Measurements from ENCODE around the gene RSBN1.

Gene RSBN1

DNA sequence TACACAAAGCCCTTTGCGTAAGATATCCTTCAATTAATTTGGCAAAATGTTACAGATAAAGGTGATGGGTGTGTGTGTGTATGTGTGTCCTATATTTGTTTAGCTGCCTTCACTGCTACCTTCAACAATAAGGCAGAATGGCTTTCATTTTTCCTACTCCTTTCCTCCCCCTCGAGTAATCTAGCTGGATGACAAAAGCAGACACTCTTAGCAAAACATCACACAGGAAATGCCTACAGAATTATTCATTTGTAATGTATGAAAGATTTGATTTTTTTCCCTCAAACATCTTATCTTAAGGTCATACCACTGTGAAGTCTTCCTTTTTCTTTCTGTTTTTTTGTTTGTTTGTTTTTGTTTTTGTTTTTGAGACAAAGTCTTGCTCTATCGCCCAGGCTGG, 48.6 kb upstream of the RSBN1 start (continued):
- TF ChIP-seq, protein P1, sequence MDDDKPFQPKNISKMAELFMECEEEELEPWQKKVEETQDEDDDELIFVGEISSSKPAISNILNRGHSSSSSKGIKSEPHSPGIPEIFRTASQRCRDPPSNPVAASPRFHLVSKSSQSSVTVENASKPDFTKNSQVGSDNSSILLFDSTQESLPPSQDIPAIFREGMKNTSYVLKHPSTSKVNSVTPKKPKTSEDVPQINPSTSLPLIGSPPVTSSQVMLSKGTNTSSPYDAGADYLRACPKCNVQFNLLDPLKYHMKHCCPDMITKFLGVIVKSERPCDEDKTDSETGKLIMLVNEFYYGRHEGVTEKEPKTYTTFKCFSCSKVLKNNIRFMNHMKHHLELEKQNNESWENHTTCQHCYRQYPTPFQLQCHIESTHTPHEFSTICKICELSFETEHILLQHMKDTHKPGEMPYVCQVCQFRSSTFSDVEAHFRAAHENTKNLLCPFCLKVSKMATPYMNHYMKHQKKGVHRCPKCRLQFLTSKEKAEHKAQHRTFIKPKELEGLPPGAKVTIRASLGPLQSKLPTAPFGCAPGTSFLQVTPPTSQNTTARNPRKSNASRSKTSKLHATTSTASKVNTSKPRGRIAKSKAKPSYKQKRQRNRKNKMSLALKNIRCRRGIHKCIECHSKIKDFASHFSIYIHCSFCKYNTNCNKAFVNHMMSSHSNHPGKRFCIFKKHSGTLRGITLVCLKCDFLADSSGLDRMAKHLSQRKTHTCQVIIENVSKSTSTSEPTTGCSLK (tag by site-specific recombination; IDR thresholded peaks at IDR 0.05), result no peak

GRCh38 chr1:113859478-113860175, 47.4 kb upstream of the RSBN1 start:
- no peak overlapping the region for H3K4me3 ChIP-seq (ENCODE audit: low read depth, low read length)
- ChIA-PET POLR2A (interaction anchor here (0.6 to 0.7 kb wide), 4 partner anchors 35 to 695 kb away, joined by 3 to 4 read pairs (median 4); no protein-coding TSS in a partner anchor), CTCF (interaction anchor here (0.6 to 1.4 kb wide), 4 partner anchors 10 to 118 kb away, joined by 3 to 4 read pairs (median 3); no protein-coding TSS in a partner anchor)
- H3K36me3 ChIP-seq (ENCODE audit: control insufficient read depth in 2 of 2, insufficient read depth in 1 of 2, low read length in 2 of 2), result no peaks in the 10 kb centered on the region
- no peak overlapping the region for H3K27ac ChIP-seq (ENCODE audit: extremely low read depth, low read depth, low read length)
- no peaks in the 10 kb centered on the region for H3K4me1 ChIP-seq (ENCODE audit: control insufficient read depth, insufficient read depth, low read length)
- no peaks in the 10 kb centered on the region for H3K9me3 ChIP-seq (ENCODE audit: control insufficient read depth, insufficient read depth, low read depth, low read length)
- TF ChIP-seq ZNF214 (tag by site-specific recombination; IDR thresholded peaks at IDR 0.05; ENCODE audit: borderline replicate concordance), result no peak
- TF ChIP-seq PRDM1 (tag by site-specific recombination; IDR thresholded peaks at IDR 0.05), result peak; percentile 50; the same call in 1 of the 2 replicates
- TF ChIP-seq ZNF121 (tag by site-specific recombination; IDR thresholded peaks at IDR 0.05), result no peak
- no peak for TF ChIP-seq ZNF292 (tag by site-specific recombination; IDR thresholded peaks at IDR 0.05; ENCODE audit: borderline replicate concordance, low read depth)
- TF ChIP-seq KLF7 (tag by site-specific recombination; IDR thresholded peaks at IDR 0.05; ENCODE audit: borderline replicate concordance), result no peak
- TF ChIP-seq ZNF324 (tag by site-specific recombination; IDR thresholded peaks at IDR 0.05), result no peak

DNA sequence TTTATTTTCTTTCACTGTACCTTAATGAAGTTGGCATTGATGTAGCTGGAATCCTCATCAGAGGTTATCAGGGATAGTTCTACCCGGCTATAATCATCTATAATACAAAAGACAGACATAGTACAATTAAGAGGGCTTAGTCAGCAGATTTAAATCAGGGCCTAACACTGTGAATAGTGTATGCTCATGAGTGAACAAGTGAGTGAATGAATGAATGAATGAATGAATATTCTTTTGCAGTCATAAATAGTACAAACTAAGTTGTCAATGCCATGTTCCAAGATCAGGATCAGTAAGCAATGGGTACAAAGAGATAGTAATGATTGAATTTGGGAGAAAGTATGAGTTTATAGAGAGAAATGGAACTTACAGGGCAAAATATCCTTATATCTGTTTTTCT, 46.7 kb upstream of the RSBN1 start:
- H3K4me3 ChIP-seq (ENCODE audit: low read depth, low read length), result no peak overlapping the region
- CTCF ChIA-PET, result interaction anchor here (1.4 kb wide), 1 partner anchor 11 kb away, joined by 4 read pairs; no protein-coding TSS in a partner anchor
- H3K9me3 ChIP-seq (ENCODE audit: control insufficient read depth, insufficient read depth, low read depth, low read length), result no peaks in the 10 kb centered on the region
- H3K27ac ChIP-seq (ENCODE audit: extremely low read depth, low read depth, low read length), result no peak overlapping the region
- POLR2A ChIA-PET, result interaction anchor here (0.7 kb wide), 1 partner anchor 36 kb away, joined by 4 read pairs; no protein-coding TSS in a partner anchor
- no peaks in the 10 kb centered on the region for H3K36me3 ChIP-seq (ENCODE audit: control insufficient read depth in 2 of 2, insufficient read depth in 1 of 2, low read length in 2 of 2)
- H3K4me1 ChIP-seq (ENCODE audit: control insufficient read depth, insufficient read depth, low read length), result no peaks in the 10 kb centered on the region
- TF ChIP-seq ZFP3 (tag by site-specific recombination; IDR thresholded peaks at IDR 0.05; ENCODE audit: low read depth), result no peak
- no peak for TF ChIP-seq HOXC10 (CRISPR knock-in tag; IDR thresholded peaks at IDR 0.05)
- no peak for TF ChIP-seq ZNF140 (tag by site-specific recombination; IDR thresholded peaks at IDR 0.05)
- 0 out of 2 replicates have a peak, but pooled peaks have one; percentile 55 for TF ChIP-seq ZNF24 (tag by site-specific recombination; IDR thresholded peaks at IDR 0.05)

- ChIA-PET CTCF (no interaction called here), POLR2A (no interaction called here)
- H3K4me3 ChIP-seq (ENCODE audit: low read depth, low read length), result no peak overlapping the region
- H3K36me3 ChIP-seq (ENCODE audit: control insufficient read depth in 2 of 2, insufficient read depth in 1 of 2, low read length in 2 of 2), result no peaks in the 10 kb centered on the region
- no peak overlapping the region for H3K27ac ChIP-seq (ENCODE audit: extremely low read depth, low read depth, low read length)
- H3K4me1 ChIP-seq (ENCODE audit: control insufficient read depth, insufficient read depth, low read length), result no peaks in the 10 kb centered on the region
- TF ChIP-seq ZNF677 (tag by site-specific recombination; IDR thresholded peaks at IDR 0.05) (no peak), ZNF23 (tag by site-specific recombination; IDR thresholded peaks at IDR 0.05; ENCODE audit: borderline replicate concordance) (no peak), REST (tag by site-specific recombination; IDR thresholded peaks at IDR 0.05) (no peak), ZNF792 (tag by site-specific recombination; IDR thresholded peaks at IDR 0.05) (no peak), ZNF24 (tag by site-specific recombination; IDR thresholded peaks at IDR 0.05) (no peak), ZNF768 (tag by site-specific recombination; IDR thresholded peaks at IDR 0.05) (no peak), GLIS1 (tag by site-specific recombination; IDR thresholded peaks at IDR 0.05) (no peak)
- H3K9me3 ChIP-seq (ENCODE audit: control insufficient read depth, insufficient read depth, low read depth, low read length), result no peaks in the 10 kb centered on the region
These were observed 46.1 kb upstream of the RSBN1 start for GRCh38 chr1:113858418-113858817.

All from HEK293 (cell line).